ENCODE measurements around the gene MOB1B. TPM values are rescaled to one million over a fixed set of nuclear protein-coding genes. Genes with fewer than 3 reads are reported as not detected.
"Not testable (repeated sequence)": the region's sequence is repeated elsewhere in the genome, so short reads cannot be mapped to it uniquely, and the experiment has no call there.

Gene MOB1B
- total RNA-seq, 5 donors from 2014 or later (not counting 1 experiment from before 2014, with no cell fraction given) = 10.7 to 16.0 (median 11.2) TPM

DNA sequence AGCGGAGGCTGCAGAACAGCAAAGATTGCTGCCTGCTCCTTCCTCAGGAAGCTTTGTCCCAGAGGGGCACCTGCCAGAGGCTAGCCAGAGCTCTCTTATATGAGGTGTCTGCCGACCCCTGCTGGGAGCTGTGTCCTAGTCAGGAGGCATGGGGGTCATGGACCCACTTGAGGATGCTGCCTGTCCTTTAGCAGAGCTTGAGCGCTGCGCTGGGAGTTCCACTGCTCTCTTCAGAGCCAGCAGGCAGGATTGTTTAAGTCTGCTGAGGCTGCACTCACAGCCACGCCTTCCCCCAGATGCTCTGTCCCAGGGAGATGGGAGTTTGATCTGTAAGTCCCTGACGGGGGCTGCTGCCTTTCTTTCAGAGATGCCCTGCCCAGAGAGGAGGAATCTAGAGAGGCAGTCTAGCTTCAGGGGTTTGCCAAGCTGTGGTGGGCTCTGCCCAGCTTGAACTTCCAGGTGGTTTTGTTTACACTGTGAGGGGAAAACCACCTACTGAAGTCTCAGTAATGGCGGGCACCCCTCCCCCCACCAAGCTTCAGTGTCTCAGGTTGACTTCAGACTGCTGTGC is 102.2 kb downstream of the MOB1B start:
- Mint-ChIP-seq H3K9me3 (peaks cover 0 to 7% (median 4%) of the 10 kb centered on the region in 3 donors), H3K27me3 (no peaks in the 10 kb centered on the region), H3K4me3 (peak overlapping the region; percentile 41 to 74 (median 65)), H3K4me1 (peaks cover 87 to 90% (median 87%) of the 10 kb centered on the region in 3 donors), H3K27ac (peak overlapping the region; percentile 90 to 91), H3K36me3 (peaks cover 37% of the 10 kb centered on the region)
- H3K4me3 ChIP-seq (ENCODE audit: control insufficient read depth in 1 of 2, extremely low read depth in 1 of 2, low read length in 1 of 2) = peak overlapping the region in 1 of 2 donors; percentile 51
- H3K27me3 ChIP-seq (replicated peaks in 1 of 2; ENCODE audit: control insufficient read depth in 2 of 2, extremely low read depth in 1 of 2, insufficient read depth in 2 of 2, low read length in 1 of 2) = no peaks in the 10 kb centered on the region
- H3K36me3 ChIP-seq (ENCODE audit: control insufficient read depth in 2 of 2, extremely low read depth in 1 of 2, insufficient read depth in 1 of 2, low read length in 1 of 2) = peaks cover 0 to 17% of the 10 kb centered on the region in 2 donors
- 21% methylated on average over 3 of the region's 7 CpGs for WGBS (ENCODE audit: insufficient coverage)
- peak; percentile 76 to 88 (median 80) for ATAC-seq (replicated peaks in 1 of 4)
- ChIA-PET CTCF (interaction anchor here (0.6 to 2.0 kb wide), 5 partner anchors 10 to 356 kb away, joined by 3 to 9 read pairs (median 5); partner anchors contain the start of gene DCK (in 2 of the 2)), POLR2A (interaction anchor here in 1 of 2 donors (1.1 kb wide), 1 partner anchor 10 kb away, joined by 3 read pairs; no protein-coding TSS in a partner anchor)
- peak in 34 of 35 experiments; percentile 11 to 83 (median 69) for DNase-seq
- no peaks in the 10 kb centered on the region for H3K9me3 ChIP-seq
- peaks cover 23 to 37% of the 10 kb centered on the region in 2 experiments for H3K4me1 ChIP-seq (ENCODE audit: control insufficient read depth in 1 of 2, extremely low read depth in 1 of 2, insufficient read depth in 2 of 2, low read length in 2 of 2)
- peak overlapping the region; percentile 60 for H3K27ac ChIP-seq (ENCODE audit: low read length)

DNA sequence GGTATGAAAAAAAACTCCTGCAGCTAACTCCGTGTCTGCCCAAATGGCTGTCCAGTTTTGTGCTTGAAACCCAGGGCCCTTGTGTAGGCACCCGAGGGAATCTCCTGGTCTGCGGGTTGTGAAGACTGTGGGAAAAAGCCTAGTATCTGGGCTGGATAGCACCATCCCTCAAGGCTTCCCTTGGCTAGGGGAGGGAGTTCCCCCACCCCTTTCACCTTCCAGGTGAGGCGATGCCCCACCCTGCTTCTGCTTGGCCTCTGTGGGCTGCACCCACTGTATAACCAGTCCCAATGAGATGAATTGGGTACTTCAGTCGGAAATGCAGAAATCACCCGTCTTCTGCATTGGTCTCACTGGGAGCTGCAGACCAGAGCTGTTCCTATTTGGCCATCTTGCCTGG is 102.9 kb downstream of the MOB1B start:
- H3K27me3 Mint-ChIP-seq; H3K9me3 Mint-ChIP-seq; H3K9me3 ChIP-seq; H3K27me3 ChIP-seq (replicated peaks in 1 of 2; ENCODE audit: control insufficient read depth in 2 of 2, extremely low read depth in 1 of 2, insufficient read depth in 2 of 2, low read length in 1 of 2); H3K4me3 ChIP-seq (ENCODE audit: control insufficient read depth in 1 of 2, extremely low read depth in 1 of 2, low read length in 1 of 2): not testable (repeated sequence)
- peaks cover 0 to 17% of the 10 kb centered on the region in 2 donors for H3K36me3 ChIP-seq (ENCODE audit: control insufficient read depth in 2 of 2, extremely low read depth in 1 of 2, insufficient read depth in 1 of 2, low read length in 1 of 2)
- peaks cover 30% of the 10 kb centered on the region for H3K36me3 Mint-ChIP-seq
- ChIA-PET POLR2A (interaction anchor here (0.6 to 1.1 kb wide), 3 partner anchors 10 to 33 kb away, joined by 3 to 4 read pairs (median 3); no protein-coding TSS in a partner anchor), CTCF (interaction anchor here (0.7 to 2.0 kb wide), 4 partner anchors 10 to 1124 kb away, joined by 3 to 9 read pairs (median 6); partner anchors contain the start of gene DCK (in 1 of the 2))
- peak overlapping the region in 2 of 3 donors; percentile 65 to 74 for H3K4me3 Mint-ChIP-seq
- peak overlapping the region; percentile 10 for H3K27ac ChIP-seq (ENCODE audit: low read length)
- DNase-seq (peak in 1 of 35 experiments; percentile 27), ATAC-seq (replicated peaks in 1 of 4) (peak in 1 of 4 experiments; percentile 21)
- peak overlapping the region; percentile 90 to 91 for H3K27ac Mint-ChIP-seq
- H3K4me1 ChIP-seq (ENCODE audit: control insufficient read depth in 1 of 2, extremely low read depth in 1 of 2, insufficient read depth in 2 of 2, low read length in 2 of 2) = peaks cover 27 to 37% of the 10 kb centered on the region in 2 experiments
- peaks cover 87 to 90% (median 87%) of the 10 kb centered on the region in 3 donors for H3K4me1 Mint-ChIP-seq
- WGBS (ENCODE audit: insufficient coverage) = 80% methylated on average over 1 of the region's 6 CpGs

DNA sequence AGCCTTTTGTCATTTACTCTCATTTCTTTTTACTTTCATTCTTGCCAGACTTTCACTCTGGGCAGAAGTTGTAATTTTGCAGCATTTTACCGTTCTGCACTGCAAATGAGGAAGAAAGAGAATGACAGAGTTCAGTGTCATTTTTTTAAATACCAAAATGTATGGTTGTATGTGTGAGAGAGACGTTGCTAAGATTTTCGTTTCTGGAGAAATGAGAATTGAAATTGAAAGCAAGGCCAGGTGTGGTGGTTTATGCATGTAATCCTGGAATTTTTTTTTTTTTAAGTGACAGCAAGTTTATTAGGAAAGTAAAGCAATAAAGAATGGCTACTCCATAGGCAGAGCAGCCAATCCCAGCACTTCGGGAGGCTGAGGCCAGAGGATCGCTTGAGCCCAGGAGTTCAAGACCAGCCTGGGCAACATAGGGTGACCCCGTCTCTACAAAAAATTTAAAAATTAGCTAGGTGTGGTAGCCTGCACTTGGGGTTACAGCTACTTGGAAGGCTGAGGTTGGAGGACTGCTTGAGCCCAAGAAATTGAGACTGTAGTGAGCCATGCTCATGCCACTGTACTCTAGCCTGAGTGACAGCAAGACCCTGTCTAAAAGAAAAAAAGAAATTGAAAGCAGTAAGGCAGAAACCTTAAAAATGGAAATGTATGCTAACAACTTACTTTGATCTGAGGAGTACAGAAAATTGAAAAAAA is 104.2 kb downstream of the MOB1B start:
- Histone ChIP-seq H3K4me3 (ENCODE audit: control insufficient read depth in 1 of 2, extremely low read depth in 1 of 2, low read length in 1 of 2) (peak overlapping the region in 1 of 2 donors; percentile 32), H3K9me3 (no peaks in the 10 kb centered on the region), H3K27me3 (replicated peaks in 1 of 2; ENCODE audit: control insufficient read depth in 2 of 2, extremely low read depth in 1 of 2, insufficient read depth in 2 of 2, low read length in 1 of 2) (no peaks in the 10 kb centered on the region), H3K4me1 (ENCODE audit: control insufficient read depth in 1 of 2, extremely low read depth in 1 of 2, insufficient read depth in 2 of 2, low read length in 2 of 2) (peaks cover 30 to 37% of the 10 kb centered on the region in 2 experiments), H3K27ac (ENCODE audit: low read length) (peak overlapping the region; percentile 45), H3K36me3 (ENCODE audit: control insufficient read depth in 2 of 2, extremely low read depth in 1 of 2, insufficient read depth in 1 of 2, low read length in 1 of 2) (peaks cover 0 to 13% of the 10 kb centered on the region in 2 donors)
- Mint-ChIP-seq H3K27ac (peak overlapping the region; percentile 77 to 84), H3K4me3 (peak overlapping the region; percentile 60 to 65 (median 61)), H3K36me3 (peaks cover 17% of the 10 kb centered on the region), H3K9me3 (peaks cover 0 to 7% (median 4%) of the 10 kb centered on the region in 3 donors), H3K27me3 (no peaks in the 10 kb centered on the region), H3K4me1 (peaks cover 76 to 79% (median 76%) of the 10 kb centered on the region in 3 donors)
- CTCF ChIA-PET = interaction anchor here (0.9 to 4.9 kb wide), 4 partner anchors 9 to 21 kb away, joined by 3 to 37 read pairs (median 4); no protein-coding TSS in a partner anchor
- DNase-seq = peak in 1 of 35 experiments; percentile 35
- ATAC-seq (replicated peaks in 1 of 4) = peak in 1 of 4 experiments; percentile 21
- POLR2A ChIA-PET = no interaction called here
- 36% methylated on average over 3 of the region's 6 CpGs for WGBS (ENCODE audit: insufficient coverage)

DNA sequence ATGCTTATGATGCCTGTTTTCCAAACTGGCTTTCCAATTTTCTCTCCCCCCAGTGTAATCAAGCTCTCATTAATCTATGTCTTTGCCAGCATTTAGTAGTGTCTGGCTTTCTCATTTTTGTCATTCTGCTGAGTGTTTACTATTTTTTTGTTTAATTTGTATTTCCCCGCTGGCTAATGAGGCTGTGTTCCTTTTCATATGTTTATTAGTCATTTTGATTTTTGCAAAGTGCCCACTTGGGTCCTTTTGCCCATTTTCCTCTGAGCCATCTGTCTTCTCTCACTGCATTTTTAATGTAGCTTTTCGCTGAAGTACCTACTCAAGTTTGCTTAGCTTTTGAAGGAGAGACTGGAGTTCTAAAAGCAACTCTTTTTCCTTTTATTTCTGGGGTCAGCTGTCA is 106.0 kb downstream of the MOB1B start:
- no peak overlapping the region for H3K4me3 ChIP-seq (ENCODE audit: control insufficient read depth in 1 of 2, extremely low read depth in 1 of 2, low read length in 1 of 2)
- CTCF ChIA-PET = interaction anchor here (1.1 to 4.9 kb wide), 7 partner anchors 9 to 356 kb away, joined by 3 to 40 read pairs (median 7); partner anchors contain the start of gene DCK (in 1 of the 2)
- no peak overlapping the region for H3K27ac ChIP-seq (ENCODE audit: low read length)
- DNase-seq (no peak), ATAC-seq (replicated peaks in 1 of 4) (no peak)
- POLR2A ChIA-PET = interaction anchor here in 1 of 2 donors (0.5 kb wide), 1 partner anchor 12 kb away, joined by 5 read pairs; no protein-coding TSS in a partner anchor
- 100% methylated on average over 1 of the region's 2 CpGs for WGBS (ENCODE audit: insufficient coverage)
- no peaks in the 10 kb centered on the region for H3K9me3 Mint-ChIP-seq
- peaks cover 0 to 13% of the 10 kb centered on the region in 2 donors for H3K36me3 ChIP-seq (ENCODE audit: control insufficient read depth in 2 of 2, extremely low read depth in 1 of 2, insufficient read depth in 1 of 2, low read length in 1 of 2)
- no peaks in the 10 kb centered on the region for H3K27me3 Mint-ChIP-seq
- H3K36me3 Mint-ChIP-seq = peaks cover 11% of the 10 kb centered on the region
- no peak overlapping the region for H3K4me3 Mint-ChIP-seq
- H3K27me3 ChIP-seq (replicated peaks in 1 of 2; ENCODE audit: control insufficient read depth in 2 of 2, extremely low read depth in 1 of 2, insufficient read depth in 2 of 2, low read length in 1 of 2) = no peaks in the 10 kb centered on the region
- no peaks in the 10 kb centered on the region for H3K9me3 ChIP-seq
- H3K4me1 ChIP-seq (ENCODE audit: control insufficient read depth in 1 of 2, extremely low read depth in 1 of 2, insufficient read depth in 2 of 2, low read length in 2 of 2) = peaks cover 30 to 40% of the 10 kb centered on the region in 2 experiments
- H3K4me1 Mint-ChIP-seq = peaks cover 63% of the 10 kb centered on the region in 3 donors
- peak overlapping the region; percentile 13 to 64 for H3K27ac Mint-ChIP-seq

DNA sequence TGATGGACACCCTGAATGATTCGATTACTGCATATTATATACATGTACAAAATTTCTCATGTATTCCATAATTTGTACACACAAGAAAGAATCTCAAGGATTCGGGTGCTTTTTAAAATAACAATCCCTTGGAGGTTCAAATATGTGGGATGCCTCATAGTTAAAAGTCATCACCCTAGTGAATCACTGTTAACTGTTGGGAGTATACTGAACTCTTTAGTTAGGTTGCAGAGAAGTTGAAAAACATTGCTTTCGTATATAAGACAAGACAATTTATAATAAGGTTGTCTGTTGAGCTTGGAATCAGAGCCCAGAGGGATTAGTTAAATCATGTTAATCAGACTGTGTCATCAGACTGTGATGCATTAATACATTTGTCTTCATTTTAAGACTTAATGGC is 106.9 kb downstream of the MOB1B start:
- H3K4me3 ChIP-seq (ENCODE audit: control insufficient read depth in 1 of 2, extremely low read depth in 1 of 2, low read length in 1 of 2) = no peak overlapping the region
- WGBS (ENCODE audit: insufficient coverage) = no CpG with 5 or more reads among the region's 3 CpGs
- no peaks in the 10 kb centered on the region for H3K9me3 ChIP-seq
- ATAC-seq (replicated peaks in 1 of 4) (no peak), DNase-seq (no peak)
- POLR2A ChIA-PET = interaction anchor here in 1 of 2 donors (0.6 kb wide), 1 partner anchor 107 kb away, joined by 3 read pairs; no protein-coding TSS in a partner anchor
- peaks cover 0 to 13% of the 10 kb centered on the region in 2 donors for H3K36me3 ChIP-seq (ENCODE audit: control insufficient read depth in 2 of 2, extremely low read depth in 1 of 2, insufficient read depth in 1 of 2, low read length in 1 of 2)
- H3K27ac Mint-ChIP-seq = peak overlapping the region; percentile 13 to 63
- CTCF ChIA-PET = interaction anchor here (0.6 to 4.9 kb wide), 19 partner anchors 10 to 364 kb away, joined by 3 to 42 read pairs (median 6); partner anchors contain the start of gene DCK (in 1 of the 2)
- no peaks in the 10 kb centered on the region for H3K27me3 Mint-ChIP-seq
- peaks cover 23 to 34% of the 10 kb centered on the region in 2 experiments for H3K4me1 ChIP-seq (ENCODE audit: control insufficient read depth in 1 of 2, extremely low read depth in 1 of 2, insufficient read depth in 2 of 2, low read length in 2 of 2)
- no peak overlapping the region for H3K4me3 Mint-ChIP-seq
- H3K4me1 Mint-ChIP-seq = peaks cover 56 to 62% (median 59%) of the 10 kb centered on the region in 3 donors
- H3K27ac ChIP-seq (ENCODE audit: low read length) = no peak overlapping the region
- H3K27me3 ChIP-seq (replicated peaks in 1 of 2; ENCODE audit: control insufficient read depth in 2 of 2, extremely low read depth in 1 of 2, insufficient read depth in 2 of 2, low read length in 1 of 2) = no peaks in the 10 kb centered on the region
- H3K9me3 Mint-ChIP-seq = no peaks in the 10 kb centered on the region
- H3K36me3 Mint-ChIP-seq = peaks cover 14% of the 10 kb centered on the region
